ENCODE data around the gene TBX2. TPM values are rescaled to one million over a fixed set of nuclear protein-coding genes. Genes with fewer than 3 reads are reported as not detected.
A peak's percentile ranks its signal among the peaks of the same experiment; 100 is the strongest.

TBX2 gene
- total and polyA plus RNA-seq, 9 of the 15 experiments (the other 6 are each of a cell fraction or from before 2014, with no cell fraction given): 0.18 TPM; not detected in 8

DNA sequence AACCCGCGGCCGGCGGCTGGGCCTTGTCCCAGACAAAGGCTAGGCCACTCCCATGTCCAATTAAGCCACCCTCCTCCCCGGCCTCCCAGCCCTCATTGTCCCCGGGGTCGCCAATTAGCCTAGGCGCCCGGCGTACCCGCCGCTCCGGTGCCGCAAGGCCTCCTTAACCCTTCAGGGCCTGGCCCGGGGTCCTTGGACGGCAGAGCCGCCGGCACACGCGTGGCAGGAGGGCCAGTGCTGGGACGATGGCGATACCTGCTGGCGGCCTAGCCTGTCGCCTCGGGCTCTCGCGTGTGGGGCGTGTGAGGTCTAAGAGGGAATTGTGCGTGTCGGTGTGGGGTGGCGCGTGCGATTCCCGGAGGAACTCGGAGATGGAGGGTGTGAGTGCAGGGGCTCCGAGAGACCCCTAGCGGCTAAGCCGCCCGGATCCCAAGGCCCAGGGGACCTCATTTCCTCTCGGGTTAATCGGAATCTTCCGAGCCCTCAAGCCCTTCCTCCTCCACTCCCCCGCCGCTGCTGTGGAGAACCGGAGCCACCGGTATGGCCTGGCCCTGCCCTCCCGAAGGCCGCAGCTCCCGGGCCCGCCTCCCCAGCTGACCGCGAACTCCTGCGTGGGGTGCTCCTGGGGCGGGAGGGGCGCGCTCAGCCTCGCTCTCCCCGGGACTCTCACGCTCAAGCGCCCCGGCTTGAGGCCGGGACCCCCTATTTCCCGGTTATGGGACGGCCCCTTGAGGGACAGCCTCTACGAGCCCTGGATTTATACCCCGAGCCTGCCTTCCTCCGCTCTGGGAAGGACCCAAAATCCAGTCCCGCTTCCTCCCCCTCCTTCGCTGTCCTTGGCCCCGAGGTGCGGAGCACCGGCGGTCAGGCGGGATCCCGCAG lies 11.9 kb downstream of the TBX2 start (continued):
- no peak for TF ChIP-seq CGGBP1 (CRISPR knock-in tag; IDR thresholded peaks at IDR 0.05)
- TF ChIP-seq, protein P1, sequence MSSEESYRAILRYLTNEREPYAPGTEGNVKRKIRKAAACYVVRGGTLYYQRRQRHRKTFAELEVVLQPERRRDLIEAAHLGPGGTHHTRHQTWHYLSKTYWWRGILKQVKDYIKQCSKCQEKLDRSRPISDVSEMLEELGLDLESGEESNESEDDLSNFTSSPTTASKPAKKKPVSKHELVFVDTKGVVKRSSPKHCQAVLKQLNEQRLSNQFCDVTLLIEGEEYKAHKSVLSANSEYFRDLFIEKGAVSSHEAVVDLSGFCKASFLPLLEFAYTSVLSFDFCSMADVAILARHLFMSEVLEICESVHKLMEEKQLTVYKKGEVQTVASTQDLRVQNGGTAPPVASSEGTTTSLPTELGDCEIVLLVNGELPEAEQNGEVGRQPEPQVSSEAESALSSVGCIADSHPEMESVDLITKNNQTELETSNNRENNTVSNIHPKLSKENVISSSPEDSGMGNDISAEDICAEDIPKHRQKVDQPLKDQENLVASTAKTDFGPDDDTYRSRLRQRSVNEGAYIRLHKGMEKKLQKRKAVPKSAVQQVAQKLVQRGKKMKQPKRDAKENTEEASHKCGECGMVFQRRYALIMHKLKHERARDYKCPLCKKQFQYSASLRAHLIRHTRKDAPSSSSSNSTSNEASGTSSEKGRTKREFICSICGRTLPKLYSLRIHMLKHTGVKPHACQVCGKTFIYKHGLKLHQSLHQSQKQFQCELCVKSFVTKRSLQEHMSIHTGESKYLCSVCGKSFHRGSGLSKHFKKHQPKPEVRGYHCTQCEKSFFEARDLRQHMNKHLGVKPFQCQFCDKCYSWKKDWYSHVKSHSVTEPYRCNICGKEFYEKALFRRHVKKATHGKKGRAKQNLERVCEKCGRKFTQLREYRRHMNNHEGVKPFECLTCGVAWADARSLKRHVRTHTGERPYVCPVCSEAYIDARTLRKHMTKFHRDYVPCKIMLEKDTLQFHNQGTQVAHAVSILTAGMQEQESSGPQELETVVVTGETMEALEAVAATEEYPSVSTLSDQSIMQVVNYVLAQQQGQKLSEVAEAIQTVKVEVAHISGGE (CRISPR knock-in tag; IDR thresholded peaks at IDR 0.05): peak in 1 of 3 experiments; percentile 96; a peak in 2 of 6 replicates
- TF ChIP-seq SREBF1 (IDR thresholded peaks at IDR 0.05; ENCODE audit: borderline replicate concordance, low read depth, low read length): no peak
- no peak for TF ChIP-seq THAP7 (CRISPR knock-in tag; IDR thresholded peaks at IDR 0.05)
- no peak for TF ChIP-seq COPS2 (conservative IDR thresholded peaks at IDR 0.05)
- TF ChIP-seq THRAP3 (IDR thresholded peaks at IDR 0.05; ENCODE audit: borderline replicate concordance): no peak
- TF ChIP-seq, protein P2, sequence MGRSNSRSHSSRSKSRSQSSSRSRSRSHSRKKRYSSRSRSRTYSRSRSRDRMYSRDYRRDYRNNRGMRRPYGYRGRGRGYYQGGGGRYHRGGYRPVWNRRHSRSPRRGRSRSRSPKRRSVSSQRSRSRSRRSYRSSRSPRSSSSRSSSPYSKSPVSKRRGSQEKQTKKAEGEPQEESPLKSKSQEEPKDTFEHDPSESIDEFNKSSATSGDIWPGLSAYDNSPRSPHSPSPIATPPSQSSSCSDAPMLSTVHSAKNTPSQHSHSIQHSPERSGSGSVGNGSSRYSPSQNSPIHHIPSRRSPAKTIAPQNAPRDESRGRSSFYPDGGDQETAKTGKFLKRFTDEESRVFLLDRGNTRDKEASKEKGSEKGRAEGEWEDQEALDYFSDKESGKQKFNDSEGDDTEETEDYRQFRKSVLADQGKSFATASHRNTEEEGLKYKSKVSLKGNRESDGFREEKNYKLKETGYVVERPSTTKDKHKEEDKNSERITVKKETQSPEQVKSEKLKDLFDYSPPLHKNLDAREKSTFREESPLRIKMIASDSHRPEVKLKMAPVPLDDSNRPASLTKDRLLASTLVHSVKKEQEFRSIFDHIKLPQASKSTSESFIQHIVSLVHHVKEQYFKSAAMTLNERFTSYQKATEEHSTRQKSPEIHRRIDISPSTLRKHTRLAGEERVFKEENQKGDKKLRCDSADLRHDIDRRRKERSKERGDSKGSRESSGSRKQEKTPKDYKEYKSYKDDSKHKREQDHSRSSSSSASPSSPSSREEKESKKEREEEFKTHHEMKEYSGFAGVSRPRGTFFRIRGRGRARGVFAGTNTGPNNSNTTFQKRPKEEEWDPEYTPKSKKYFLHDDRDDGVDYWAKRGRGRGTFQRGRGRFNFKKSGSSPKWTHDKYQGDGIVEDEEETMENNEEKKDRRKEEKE (IDR thresholded peaks at IDR 0.05; ENCODE audit: borderline replicate concordance in 1 of 2, control insufficient read depth in 1 of 2, low read depth in 2 of 2, low read length in 1 of 2): 0 out of 4 replicates have a peak, but pooled peaks of 1 of the 2 experiments have one; percentile 5
